BJ (cell line): ENCODE results near the gene ZNF888. TPM values are rescaled to one million over a fixed set of nuclear protein-coding genes. Genes with fewer than 3 reads are reported as not detected.
"Not testable (repeated sequence)": the region's sequence is repeated elsewhere in the genome, so short reads cannot be mapped to it uniquely, and the experiment has no call there.

Source experiments
- CTCF ChIA-PET: fragments of 350-600 bp; formaldehyde crosslinking; extraction: SDS; loops from one replicate; lab custom pipeline; 2021; ENCODE audit warnings: antibody characterized with exemption, inconsistent platforms; lab: Yijun Ruan, JAX
- POLR2A ChIA-PET: fragments of 300-600 bp; sonication (Branson Sonifier 250); formaldehyde crosslinking; extraction: SDS; loops from one replicate; lab custom pipeline; 2021; ENCODE audit warnings: antibody characterized with exemption; lab: Charles Lee
- DNase-seq: peaks from one replicate; pipeline ENCODE4 v3.0.0-alpha.2; 2011; ENCODE audit warnings: low read depth
- H3K27me3 ChIP-seq: 2 replicates; pipeline ENCODE4 v1.6.0; 2011; ENCODE audit warnings: low read length; ENCODE audit not compliant: control insufficient read depth, insufficient read depth
- H3K36me3 ChIP-seq: 2 replicates; pipeline ENCODE4 v1.5.1; 2011; ENCODE audit warnings: low read length; ENCODE audit not compliant: control insufficient read depth, insufficient read depth
- H3K4me3 ChIP-seq: 2 replicates; pipeline ENCODE4 v1.5.1; 2011; ENCODE audit warnings: low read depth, mild to moderate bottlenecking, control low read depth, low read length
- CTCF ChIP-seq: IDR thresholded peaks from 2 replicates; pipeline ENCODE4 v1.5.1; 2011; ENCODE audit warnings: low read depth, mild to moderate bottlenecking, control low read depth, inconsistent platforms, low read length, moderate library complexity; ENCODE audit not compliant: insufficient read depth
- polyA plus RNA-seq: library from polyadenylated mRNA; depleted of rRNA; stranded (reverse); fragments of >200 nt; gene quantifications from 2 replicates; pipeline ENCODE4 v1.2.3, GENCODE V29; 2011

Gene ZNF888
- polyA plus RNA-seq, 1 experiment: 1.1 TPM

DNA sequence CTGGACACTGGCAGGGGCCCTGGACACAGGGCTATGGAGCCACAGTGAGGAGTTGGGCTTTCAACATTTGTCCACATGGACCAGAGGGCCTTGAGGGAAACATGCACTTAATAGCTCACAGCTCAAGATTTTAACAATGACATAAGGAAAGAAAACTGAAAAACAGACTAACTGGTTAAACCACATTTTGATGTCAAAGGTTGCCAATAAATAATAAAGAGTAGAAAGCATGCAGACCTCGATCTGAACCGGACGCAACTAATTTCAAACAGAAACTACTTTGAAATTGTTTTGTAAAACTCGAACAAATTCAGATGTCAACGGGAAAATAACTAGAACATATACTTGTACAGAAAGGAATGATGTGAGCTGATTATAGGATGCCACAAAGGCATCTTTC, 15.5 kb upstream of the ZNF888 start:
- no peak for DNase-seq
- ChIA-PET CTCF (interaction anchor here (0.6 kb wide), 1 partner anchor 1509 kb away, joined by 6 read pairs; no protein-coding TSS in a partner anchor), POLR2A (no interaction called here)
- H3K36me3 ChIP-seq: no peaks in the 10 kb centered on the region; the same call in 1 of the 2 replicates
- no peak for TF ChIP-seq CTCF
- H3K27me3 ChIP-seq: no peaks in the 10 kb centered on the region
- H3K4me3 ChIP-seq: no peak overlapping the region

GRCh38 chr19:52936954-52937325, 13.7 kb upstream of the ZNF888 start:
- POLR2A ChIA-PET: no interaction called here
- H3K36me3 ChIP-seq: no peaks in the 10 kb centered on the region; the same call in 1 of the 2 replicates
- H3K27me3 ChIP-seq: no peaks in the 10 kb centered on the region
- no peak for DNase-seq
- no peak for TF ChIP-seq CTCF
- CTCF ChIA-PET: no interaction called here
- H3K4me3 ChIP-seq: no peak overlapping the region

GRCh38 chr19:52936151-52936953, 13.1 kb upstream of the ZNF888 start:
- no peak for DNase-seq
- Histone ChIP-seq H3K36me3 (no peaks in the 10 kb centered on the region; the same call in 1 of the 2 replicates), H3K27me3 (no peaks in the 10 kb centered on the region), H3K4me3 (no peak overlapping the region)
- ChIA-PET POLR2A (no interaction called here), CTCF (no interaction called here)
- no peak for TF ChIP-seq CTCF

GRCh38 chr19:52935434-52935833, 12.2 kb upstream of the ZNF888 start:
- no peaks in the 10 kb centered on the region; the same call in 1 of the 2 replicates for H3K36me3 ChIP-seq
- H3K27me3 ChIP-seq: no peaks in the 10 kb centered on the region
- TF ChIP-seq CTCF: no peak
- CTCF ChIA-PET: no interaction called here
- DNase-seq: no peak
- POLR2A ChIA-PET: no interaction called here
- no peak overlapping the region for H3K4me3 ChIP-seq

DNA sequence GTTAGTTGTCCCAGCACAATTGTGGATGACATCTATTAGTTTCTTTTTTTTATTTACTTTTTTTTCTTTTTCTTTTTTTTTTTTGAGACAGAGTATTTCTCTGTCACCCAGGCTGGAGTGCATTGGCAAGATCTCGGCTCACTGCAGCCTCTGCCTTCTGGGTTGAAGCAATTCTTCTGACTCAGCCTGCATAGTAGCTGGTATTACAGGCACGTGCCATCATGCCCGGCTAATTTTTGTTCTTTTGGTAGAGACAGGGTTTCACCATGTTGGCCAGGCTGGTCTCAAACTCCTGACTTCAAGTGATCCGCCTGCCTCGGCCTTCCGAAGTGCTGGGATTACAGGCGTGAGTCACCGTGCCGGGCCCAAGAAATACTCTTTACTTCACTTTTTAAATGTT, 1.4 kb upstream of the ZNF888 start:
- POLR2A ChIA-PET, CTCF ChIA-PET, H3K27me3 ChIP-seq, H3K36me3 ChIP-seq, DNase-seq, H3K4me3 ChIP-seq: not testable (repeated sequence)
